Vagina (tissue), 2 donors: ENCODE data around the gene EIF3M.

ENCODE experiments used
- CTCF ChIP-seq, 3 experiments: fragments of 450-650 bp in 2 of 3; fragments of 200-600 bp in 1 of 3; sonication (generic) in 1 of 3; IDR thresholded peaks; one replicate each; pipeline ENCODE4 v1.5.1; 2017 to 2019; ENCODE audit warnings: antibody characterized with exemption in 3 of 3, mild to moderate bottlenecking in 2 of 3, moderate library complexity in 2 of 3
- POLR2A ChIP-seq, 2 donors: fragments of 450-650 bp; IDR thresholded peaks; one replicate each; pipeline ENCODE4 v1.6.1; 2017; ENCODE audit warnings: antibody characterized with exemption in 2 of 2, mild to moderate bottlenecking in 2 of 2, moderate library complexity in 2 of 2

DNA sequence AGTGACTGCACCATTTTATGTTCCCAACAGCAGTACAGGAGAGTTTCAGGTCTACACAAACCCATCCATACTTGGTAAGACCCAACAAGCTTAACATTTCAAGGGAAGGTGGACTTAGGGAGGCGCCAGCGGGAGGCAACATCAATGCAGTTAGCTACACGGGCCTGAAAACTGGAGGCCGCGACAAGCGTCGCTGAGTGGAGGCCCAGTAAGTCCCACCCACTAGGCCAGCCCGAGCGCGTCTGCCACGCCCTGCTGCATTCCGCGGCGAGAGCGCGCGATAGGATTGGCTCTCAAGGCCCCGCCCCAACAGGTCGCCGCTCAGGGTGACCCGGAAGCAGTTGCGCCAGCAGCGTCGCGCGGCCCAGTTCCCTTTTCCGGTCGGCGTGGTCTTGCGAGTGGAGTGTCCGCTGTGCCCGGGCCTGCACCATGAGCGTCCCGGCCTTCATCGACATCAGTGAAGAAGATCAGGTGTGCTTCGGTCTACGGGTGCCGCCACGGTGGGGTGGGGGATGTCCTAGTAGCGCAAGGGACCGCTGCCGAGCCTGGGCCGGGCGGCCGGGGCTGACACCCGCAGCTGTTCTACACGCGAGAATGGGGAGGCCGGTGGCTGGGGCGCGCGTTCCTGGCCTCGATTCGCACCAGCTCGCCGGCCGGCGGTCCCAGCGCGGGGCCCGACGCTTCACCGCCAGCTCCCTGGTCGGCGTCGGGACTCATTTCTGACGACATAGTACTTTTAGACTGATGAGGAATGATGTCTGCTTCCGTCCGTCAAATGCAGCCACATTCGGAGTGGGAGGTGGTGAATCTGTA is at the start of gene EIF3M:
- TF ChIP-seq POLR2A (IDR thresholded peaks at IDR 0.05) (peak in 1 of 2 donors; percentile 12), CTCF (IDR thresholded peaks at IDR 0.05) (no peak)
